Kidney tubule cell (primary cell): Measurements from ENCODE around the gene TSPAN9.

Experiments
- DNase-seq: peaks from one replicate; pipeline ENCODE4 v3.0.0-alpha.2; 2018; ENCODE audit warnings: low spot score

TSPAN9 gene

DNA sequence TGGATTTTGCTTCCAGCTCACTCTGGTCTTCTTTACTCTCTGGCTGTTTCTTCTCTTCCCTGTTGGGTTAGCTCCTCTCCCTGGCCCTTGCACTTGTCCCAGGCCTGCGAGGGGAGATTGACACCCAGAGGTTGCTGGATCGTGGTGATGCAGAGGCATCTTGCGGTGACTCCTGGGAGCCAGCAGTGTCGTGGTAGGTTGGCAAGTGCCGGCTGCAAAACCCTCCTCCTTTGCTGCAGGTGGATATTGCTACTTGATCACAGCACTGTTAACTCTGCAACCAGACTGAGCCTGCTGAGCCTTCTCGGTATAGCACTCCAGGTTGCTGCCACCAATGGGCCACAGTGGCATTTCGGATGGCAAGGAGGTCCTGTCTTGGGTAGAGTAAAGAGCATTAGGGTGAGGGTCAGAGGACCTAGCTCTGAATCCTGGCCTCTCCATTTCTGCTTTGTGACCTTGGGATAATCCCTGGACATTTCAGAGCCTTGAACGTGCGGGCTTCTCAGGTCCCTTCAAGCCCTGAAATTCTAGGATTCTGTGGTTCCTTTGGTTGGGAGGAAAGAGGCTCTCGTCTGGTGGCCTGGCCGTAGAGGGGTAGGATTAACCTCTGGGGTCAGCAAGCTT is 87.4 kb downstream of the TSPAN9 start:
- DNase-seq: no peak

- no peak for DNase-seq
Observed at GRCh38 chr12:3165078-3165980, 88.2 kb downstream of the TSPAN9 start.

- no peak for DNase-seq
Observed at GRCh38 chr12:3167636-3168035, 90.5 kb downstream of the TSPAN9 start.

- peak; percentile 96 for DNase-seq
Observed at GRCh38 chr12:3168223-3169221, 91.3 kb downstream of the TSPAN9 start.

- peak; percentile 89 for DNase-seq
Observed at GRCh38 chr12:3170423-3171194, 93.4 kb downstream of the TSPAN9 start.

DNA sequence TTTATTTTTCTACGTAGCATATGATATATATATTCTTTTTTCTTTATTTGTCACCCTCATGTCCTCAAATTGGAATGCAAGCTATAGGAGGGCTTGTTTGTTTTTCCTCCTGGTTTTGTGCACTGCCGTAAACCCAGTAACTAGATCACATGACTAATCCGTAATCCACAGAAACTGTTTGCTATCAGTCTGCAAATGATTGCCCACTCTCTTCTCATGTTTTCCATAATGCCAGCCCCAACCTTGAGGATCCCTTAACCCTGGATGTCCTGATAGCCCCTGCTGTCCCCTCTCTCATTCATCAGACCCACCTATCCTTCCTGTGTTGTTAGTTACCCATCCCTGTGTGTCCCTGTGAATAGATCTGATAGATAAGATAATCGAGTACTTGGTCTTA is 94.0 kb downstream of the TSPAN9 start:
- DNase-seq: peak; percentile 47

GRCh38 chr12:3172124-3173007 is 95.2 kb downstream of the TSPAN9 start:
- no peak for DNase-seq

- no peak for DNase-seq
Observed at GRCh38 chr12:3173008-3173553, 95.9 kb downstream of the TSPAN9 start.

DNA sequence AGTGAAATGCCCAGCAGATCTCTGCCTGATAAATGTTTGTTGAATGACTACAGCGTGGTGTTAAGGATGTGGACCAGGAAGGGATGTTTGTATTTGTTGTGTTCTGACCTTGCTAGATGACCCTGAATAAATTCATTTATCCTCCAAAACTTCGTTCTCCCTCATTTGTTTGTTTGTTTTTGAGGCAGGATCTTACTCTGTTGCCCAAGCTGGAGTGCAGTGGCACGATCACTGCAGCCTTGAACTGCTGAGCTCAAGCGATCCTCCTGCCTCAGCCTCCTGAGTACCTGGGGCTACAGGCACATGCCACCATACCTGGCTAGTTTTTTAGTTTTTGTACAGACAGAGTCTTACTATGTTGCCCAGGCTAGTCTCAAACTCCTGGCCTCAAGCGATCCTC is 96.7 kb downstream of the TSPAN9 start:
- DNase-seq: no peak

GRCh38 chr12:3175238-3175637 is 98.1 kb downstream of the TSPAN9 start:
- no peak for DNase-seq

DNA sequence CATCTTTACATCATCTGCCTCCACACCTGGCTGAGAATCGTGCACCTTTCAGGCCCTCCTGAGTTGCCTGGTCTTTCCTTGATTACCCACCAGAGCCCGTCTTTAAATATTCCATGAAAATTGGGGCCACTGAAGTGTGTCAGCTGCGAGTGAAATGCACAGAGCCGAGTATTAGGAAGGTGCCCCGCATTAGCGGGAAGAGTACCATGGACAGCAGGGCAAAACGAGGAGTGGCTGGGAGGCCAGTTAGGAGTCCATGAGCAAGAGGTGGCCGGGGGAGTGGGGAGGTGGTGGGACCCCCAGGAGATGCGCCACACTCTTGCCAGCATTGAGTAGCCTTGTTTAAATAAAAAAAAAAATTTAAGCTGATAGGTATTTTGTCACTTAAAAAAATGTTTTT is 99.6 kb downstream of the TSPAN9 start:
- no peak for DNase-seq

DNA sequence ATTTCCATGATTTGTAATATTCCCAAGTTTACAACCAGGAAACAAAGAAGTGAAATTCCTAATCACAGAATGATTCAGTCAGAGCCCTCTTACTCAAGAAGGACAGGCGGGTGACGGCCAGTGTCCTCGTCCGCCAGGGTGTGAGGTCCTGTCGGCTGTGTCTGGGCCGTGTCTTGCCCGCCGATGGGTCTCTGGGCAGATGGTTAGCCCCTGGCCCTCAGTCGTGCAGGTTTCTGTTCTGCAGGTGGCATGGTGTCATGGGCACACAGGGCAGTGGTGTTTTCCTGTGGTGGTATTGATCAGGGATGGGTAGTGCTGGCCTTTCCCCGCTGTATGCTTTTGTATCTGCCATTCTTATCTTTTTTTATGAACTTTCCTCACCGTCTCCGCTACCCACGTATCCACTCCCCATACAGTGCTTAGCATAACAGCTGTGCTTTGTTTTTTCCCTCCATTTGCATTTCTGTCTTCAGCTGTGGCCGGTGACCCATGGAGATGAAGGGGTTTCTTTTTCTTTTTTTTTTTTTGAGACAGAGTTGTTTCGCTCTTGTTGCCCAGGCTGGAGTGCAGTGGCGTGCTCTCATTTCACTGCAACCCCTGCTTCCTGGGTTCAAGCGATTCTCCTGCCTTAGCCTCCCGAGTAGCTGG is 100.7 kb downstream of the TSPAN9 start:
- DNase-seq: no peak

DNA sequence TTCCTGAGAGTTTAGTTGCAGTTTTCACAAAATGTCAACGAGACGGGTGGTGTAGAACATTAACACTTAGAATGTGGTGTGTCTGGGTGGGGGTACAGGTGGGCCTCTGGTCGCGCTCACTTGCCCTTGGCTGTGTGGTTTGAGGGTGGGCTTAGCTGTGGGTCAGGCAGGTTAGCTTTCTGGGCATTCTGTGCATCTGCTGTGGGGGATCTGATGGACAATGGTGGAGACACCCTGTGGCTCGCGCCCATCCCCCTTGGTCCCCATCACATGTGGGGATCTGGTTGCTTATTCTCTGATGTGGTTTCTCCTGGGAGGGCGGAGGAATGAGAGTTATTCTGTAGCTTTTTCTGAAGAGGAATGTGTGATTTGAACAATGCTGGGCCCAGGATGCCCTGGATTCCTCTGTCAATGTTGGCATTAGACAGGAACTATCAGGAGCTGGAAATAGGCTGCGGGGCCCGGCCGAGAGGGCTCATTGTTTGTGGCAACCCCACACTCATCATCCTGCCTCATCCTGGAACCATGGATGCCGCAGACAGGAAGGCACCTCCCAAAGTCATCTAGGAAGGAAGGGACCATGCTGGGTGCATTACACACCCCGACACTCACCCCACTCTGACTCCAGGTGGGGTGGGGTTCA is 101.6 kb downstream of the TSPAN9 start:
- DNase-seq: no peak

DNA sequence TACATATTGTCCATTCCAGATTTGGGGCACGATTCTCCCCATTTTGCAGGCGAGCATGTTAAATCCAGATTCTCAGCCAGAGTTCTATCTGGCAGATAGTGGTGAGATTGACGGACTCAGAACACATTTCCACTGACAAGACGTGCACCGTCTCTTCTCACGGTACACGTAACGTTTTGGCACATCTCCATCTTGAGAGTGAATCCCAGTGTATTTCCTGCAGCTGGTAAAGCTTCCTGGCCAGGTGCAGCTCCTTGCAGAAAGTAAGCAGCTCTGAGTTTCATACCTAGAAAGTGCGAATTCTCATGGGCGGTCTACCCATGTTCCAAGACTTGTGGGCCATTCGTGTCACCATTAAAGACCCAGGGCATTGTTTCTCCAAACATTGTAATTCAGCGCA is 102.6 kb downstream of the TSPAN9 start:
- no peak for DNase-seq

DNA sequence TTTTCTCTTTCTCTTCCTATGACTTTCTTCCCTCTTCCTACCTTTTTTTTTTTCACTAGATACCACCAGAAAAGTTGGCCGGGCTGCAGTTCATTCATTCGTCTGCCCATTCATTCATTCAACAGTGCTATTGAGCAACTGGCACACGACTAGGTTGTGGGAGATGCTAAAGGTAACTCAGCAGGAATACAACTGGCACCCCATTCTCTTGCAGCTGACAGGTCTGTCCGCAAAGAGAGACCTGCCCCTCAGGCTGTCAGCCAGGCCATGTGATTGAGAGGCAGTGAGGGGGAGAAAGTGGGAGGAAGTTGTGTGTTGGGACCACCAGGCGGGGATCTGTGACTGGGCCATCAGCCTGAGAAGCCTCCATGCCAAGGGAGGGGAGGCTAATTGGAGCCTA is 105.2 kb downstream of the TSPAN9 start:
- no peak for DNase-seq

GRCh38 chr12:3184485-3184884 is 107.3 kb downstream of the TSPAN9 start:
- no peak for DNase-seq

GRCh38 chr12:3185260-3185870 is 108.2 kb downstream of the TSPAN9 start:
- DNase-seq: no peak

- DNase-seq: no peak
Observed at GRCh38 chr12:3186546-3187215, 109.5 kb downstream of the TSPAN9 start.
